Endothelial cell of umbilical vein (primary cell): ENCODE measurements around the gene DHX30. TPM values are rescaled to one million over a fixed set of nuclear protein-coding genes. Genes with fewer than 3 reads are reported as not detected.

ENCODE experiments used
- BruUV-seq: library from RNA; stranded (reverse); fragments of 400-500 nt; replicated peaks from 2 replicates; lab custom pipeline; 2021; lab: Mats Ljungman, UMichigan
- CTCF ChIA-PET: fragments of 300-600, 350-600 bp; sonication (Branson Sonifier 250); formaldehyde crosslinking; loops from one replicate; lab custom pipeline; 2021; ENCODE audit warnings: antibody characterized with exemption, inconsistent platforms; lab: Charles Lee
- POLR2A ChIA-PET: fragments of 300-600, 350-600 bp; sonication (Branson Sonifier 250); formaldehyde crosslinking; loops from one replicate; lab custom pipeline; 2021; ENCODE audit warnings: antibody characterized with exemption, inconsistent platforms; lab: Charles Lee
- DNase-seq: peaks from one replicate; pipeline ENCODE4 v3.0.0-alpha.2; 2011; ENCODE audit warnings: low read depth, low spot score
- FAIRE-seq: peaks from 2 replicates; lab custom pipeline; 2011; peaks lifted over from hg19 to GRCh38; lab: Jason Lieb, UNC
- H2AFZ ChIP-seq: 2 replicates; pipeline ENCODE4 v1.6.0; 2012; ENCODE audit warnings: low read depth, low read length, control low read depth, inconsistent platforms
- H3K27ac ChIP-seq: 2 replicates; pipeline ENCODE4 v1.5.1; 2011; ENCODE audit warnings: low read depth, mild to moderate bottlenecking, control low read depth, low read length, moderate library complexity; ENCODE audit not compliant: insufficient read depth
- H3K27me3 ChIP-seq, 2 experiments: 2 replicates each; pipeline versions ENCODE4 v1.6.0 to v1.6.1; 2011; ENCODE audit warnings: low read length in 2 of 2, mixed read lengths in 1 of 2; ENCODE audit not compliant: control insufficient read depth in 2 of 2, insufficient read depth in 2 of 2
- H3K36me3 ChIP-seq, 2 experiments: 2 replicates in 1 of 2; 3 replicates in 1 of 2; pipeline ENCODE4 v1.5.1; 2011; ENCODE audit warnings: low read length in 2 of 2, mild to moderate bottlenecking in 1 of 2, moderate library complexity in 1 of 2; ENCODE audit not compliant: control insufficient read depth in 2 of 2, insufficient read depth in 2 of 2; ENCODE audit errors: extremely low read depth in 1 of 2
- H3K4me1 ChIP-seq: 3 replicates; pipeline ENCODE4 v1.5.1; 2011; ENCODE audit warnings: mild to moderate bottlenecking, low read length; ENCODE audit not compliant: control insufficient read depth, insufficient read depth; ENCODE audit errors: extremely low read depth
- H3K4me2 ChIP-seq: 2 replicates; pipeline ENCODE4 v1.6.1; 2011; ENCODE audit warnings: low read length, control low read depth, mixed read lengths; ENCODE audit not compliant: insufficient read depth
- H3K4me3 ChIP-seq, 3 experiments: fragments of 200-600 bp in 1 of 3; sonication (generic), shearing (Covaris generic) in 1 of 3; replicated peaks in 1 of 3; 2 replicates each; pipeline ENCODE4 v1.5.1; 2011 to 2016; ENCODE audit warnings: control low read depth in 3 of 3, low read length in 3 of 3, mild to moderate bottlenecking in 2 of 3, inconsistent platforms in 1 of 3, low read depth in 1 of 3, moderate library complexity in 1 of 3; ENCODE audit not compliant: insufficient read depth in 1 of 3
- H3K79me2 ChIP-seq: 2 replicates; pipeline ENCODE4 v1.6.0; 2012; ENCODE audit warnings: low read length, inconsistent platforms; ENCODE audit not compliant: control insufficient read depth, insufficient read depth
- H3K9ac ChIP-seq: replicated peaks from 2 replicates; pipeline ENCODE3; 2011; ENCODE audit warnings: low read length, control low read depth; ENCODE audit not compliant: insufficient read depth; ENCODE audit errors: extremely low read depth
- H3K9me1 ChIP-seq: replicated peaks from 3 replicates; pipeline ENCODE4 v1.6.0; 2011; ENCODE audit warnings: mild to moderate bottlenecking, low read length; ENCODE audit not compliant: control insufficient read depth, insufficient read depth; ENCODE audit errors: extremely low read depth
- H3K9me3 ChIP-seq: replicated peaks from 2 replicates; pipeline ENCODE4 v1.5.1; 2012; ENCODE audit warnings: low read length, inconsistent platforms; ENCODE audit not compliant: control insufficient read depth, insufficient read depth
- H4K20me1 ChIP-seq: replicated peaks from 2 replicates; pipeline ENCODE3; 2011; ENCODE audit warnings: mild to moderate bottlenecking, low read length; ENCODE audit not compliant: control insufficient read depth, insufficient read depth; ENCODE audit errors: extremely low read depth
- CTCF ChIP-seq, 2 donors: IDR thresholded peaks; 1 replicate in 1 of 2; 2 replicates in 1 of 2; pipeline ENCODE4 v1.5.1; 2011; ENCODE audit warnings: low read length in 2 of 2, mild to moderate bottlenecking in 2 of 2, moderate library complexity in 2 of 2, control low read depth in 1 of 2, inconsistent platforms in 1 of 2, low read depth in 1 of 2; ENCODE audit not compliant: insufficient read depth in 1 of 2; ENCODE audit errors: extremely low read depth in 1 of 2
- MAX ChIP-seq: IDR thresholded peaks from 2 replicates; pipeline ENCODE4 v1.6.1; 2011; ENCODE audit not compliant: insufficient read depth, insufficient read length
- dilution Hi-C: fragments of 300-500 bp; cut with MboI; formaldehyde crosslinking; loops from one replicate; pipeline ENCODE4 v1.15.0; 2019; ENCODE audit warnings: low sequenced_read_pairs; ENCODE audit not compliant: extremely low pct_ligation_motif_present
- intact Hi-C: fragments of 100-400 bp; cut with micrococcal nuclease; formaldehyde crosslinking; loops from one replicate; pipeline ENCODE4 v1.10.0; 2022
- polyA plus RNA-seq, 4 experiments: library from polyadenylated mRNA; depleted of rRNA in 3 of 4; stranded (reverse) in 3 of 4; unstranded in 1 of 4; fragments of >200 nt; gene quantifications; 2 replicates each; pipeline versions ENCODE4 v1.2.1 to v1.2.3, GENCODE V29; 2011 to 2012; ENCODE audit warnings: missing spikeins in 1 of 4
- total RNA-seq: library from RNA; stranded (reverse); gene quantifications from 2 replicates; pipeline ENCODE4 v1.2.3, GENCODE V29; 2021

Gene DHX30
- total and polyA plus RNA-seq, 2 donors (not counting 3 experiments of a cell fraction or from before 2014, with no cell fraction given): 79.0 to 86.9 TPM

DNA sequence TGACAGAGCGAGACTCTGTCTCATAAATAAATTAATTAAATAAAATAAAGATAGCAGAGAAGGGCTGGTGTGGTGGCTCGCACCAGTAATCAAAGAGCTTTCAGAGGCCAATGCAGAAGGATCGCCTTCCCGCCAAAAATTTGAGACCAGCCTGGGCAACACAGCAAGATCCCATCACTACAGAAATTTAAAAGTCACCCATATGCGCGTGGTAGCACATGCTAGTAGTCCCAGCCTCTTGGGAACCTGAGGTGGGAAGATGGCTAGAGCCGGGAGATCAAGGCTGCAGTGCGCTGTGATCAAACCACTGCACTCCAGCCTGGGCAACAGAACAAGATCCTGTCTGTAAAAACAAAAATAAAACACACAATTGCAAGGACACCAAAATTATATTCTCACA lies 30.9 kb upstream of the DHX30 start:
- CTCF ChIA-PET: interaction anchor here (1.3 to 2.6 kb wide), 2 partner anchors 9 to 250 kb away, joined by 3 to 10 read pairs; no protein-coding TSS in a partner anchor
- Histone ChIP-seq H3K27ac (no peak overlapping the region), H3K4me3 (no peak overlapping the region), H3K9ac (no peak overlapping the region), H3K4me1 (no peaks in the 10 kb centered on the region), H3K9me3 (no peaks in the 10 kb centered on the region), H3K9me1 (no peaks in the 10 kb centered on the region), H3K27me3 (no peaks in the 10 kb centered on the region), H2AFZ (no peak overlapping the region), H4K20me1 (peaks cover 3% of the 10 kb centered on the region), H3K4me2 (no peak overlapping the region), H3K36me3 (peaks cover 5 to 6% of the 10 kb centered on the region in 2 experiments), H3K79me2 (peaks cover 87% of the 10 kb centered on the region)
- intact Hi-C loops: no loop called here
- no peak for DNase-seq
- BruUV-seq: no TSS peak
- dilution Hi-C loops: no loop called here
- no peak for TF ChIP-seq MAX
- no peak for FAIRE-seq
- POLR2A ChIA-PET: no interaction called here

GRCh38 chr3:47772788-47773187 lies 30.1 kb upstream of the DHX30 start:
- Histone ChIP-seq H3K9me1 (no peaks in the 10 kb centered on the region), H3K36me3 (peaks cover 5 to 6% of the 10 kb centered on the region in 2 experiments), H4K20me1 (peaks cover 3% of the 10 kb centered on the region), H3K4me2 (no peak overlapping the region), H3K27ac (no peak overlapping the region), H3K4me1 (no peaks in the 10 kb centered on the region), H2AFZ (no peak overlapping the region), H3K9me3 (no peaks in the 10 kb centered on the region), H3K79me2 (peaks cover 91% of the 10 kb centered on the region), H3K9ac (no peak overlapping the region), H3K27me3 (no peaks in the 10 kb centered on the region), H3K4me3 (no peak overlapping the region)
- no peak for DNase-seq
- dilution Hi-C loops: no loop called here
- intact Hi-C loops: no loop called here
- no peak for TF ChIP-seq CTCF (IDR thresholded peaks at IDR 0.05; ENCODE audit: extremely low read depth in 1 of 2, insufficient read depth in 1 of 2, low read depth in 1 of 2, low read length in 2 of 2)
- no TSS peak for BruUV-seq
- FAIRE-seq: no peak
- ChIA-PET CTCF (interaction anchor here (1.0 to 2.6 kb wide), 3 partner anchors 9 to 250 kb away, joined by 3 to 10 read pairs (median 3); no protein-coding TSS in a partner anchor), POLR2A (no interaction called here)
